Lower leg skin (tissue), 4 donors: Measurements from ENCODE around the gene PPP2R5C. TPM values are rescaled to one million over a fixed set of nuclear protein-coding genes. Genes with fewer than 3 reads are reported as not detected.

Source experiments
- DNase-seq, 2 donors: peaks; one replicate each; pipeline ENCODE4 v3.0.0-alpha.2; 2019; ENCODE audit warnings: low spot score in 2 of 2
- H3K4me3 ChIP-seq: fragments of 200-600 bp; sonication (generic); 2 replicates; pipeline ENCODE4 v1.5.1; 2017; ENCODE audit warnings: mild to moderate bottlenecking, low read depth; ENCODE audit not compliant: poor library complexity, severe bottlenecking
- POLR2A ChIP-seq, 2 donors: fragments of 450-650 bp; IDR thresholded peaks; one replicate each; pipeline ENCODE4 v1.6.1; 2016 to 2017; ENCODE audit warnings: antibody characterized with exemption in 2 of 2, mild to moderate bottlenecking in 1 of 2, moderate library complexity in 1 of 2
- WGBS, 2 donors: methylation state at CpG; one replicate each; pipeline ENCODE4 v1.1.5; 2018; 5-methylcytosine and 5-hydroxymethylcytosine counted together
- intact Hi-C: fragments of 100-400 bp; cut with DNase I; formaldehyde crosslinking; loops from one replicate; pipeline ENCODE4 v1.15.0; 2023; ENCODE audit warnings: low total_unique reads
- total RNA-seq, 4 donors: library from RNA; depleted of rRNA; stranded (reverse); fragments of >200 nt; gene quantifications; one replicate each; pipeline ENCODE4 v1.1.0, GENCODE V29; 2016
- TF ChIP-seq, protein P1 (sequence below), 3 donors: fragments of 450-650 bp; IDR thresholded peaks; one replicate each; pipeline ENCODE4 v1.5.1; 2016; ENCODE audit warnings: antibody characterized with exemption in 3 of 3, mild to moderate bottlenecking in 3 of 3, moderate library complexity in 2 of 3

The PPP2R5C gene
- total RNA-seq, 4 donors from 2014 or later, result 74.6 to 89.9 (median 80.3) TPM

DNA sequence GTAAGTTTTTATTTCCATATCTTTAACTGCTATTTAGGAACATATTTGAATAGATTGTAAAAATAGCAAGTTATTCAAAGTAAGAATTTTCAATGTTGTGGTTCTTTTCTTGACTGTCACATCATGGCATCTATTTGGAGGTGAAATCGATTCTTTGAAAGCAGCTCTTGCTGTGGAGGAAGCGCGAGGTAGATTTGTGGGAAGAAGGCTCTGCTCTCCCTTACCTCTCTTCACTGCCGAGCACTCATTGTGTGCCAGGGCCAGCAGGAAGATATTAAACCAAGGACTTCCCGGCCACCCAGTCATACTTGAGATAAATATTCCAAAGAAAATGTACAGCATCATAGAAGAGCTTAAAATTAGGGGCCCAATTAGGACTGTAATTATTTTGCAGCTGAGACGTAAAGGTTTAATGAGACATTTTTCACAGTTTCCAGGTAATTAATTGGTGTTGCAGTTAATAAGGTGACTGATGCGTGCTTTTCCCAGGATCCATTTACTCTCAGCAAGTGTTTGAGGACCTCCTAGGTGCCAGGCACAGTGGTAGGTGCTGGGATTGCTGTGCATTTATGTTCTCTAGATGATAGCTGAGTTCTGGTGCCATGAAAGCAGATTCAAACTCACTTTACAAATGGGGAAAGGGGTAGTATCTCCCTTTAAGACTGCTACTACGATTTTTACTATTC, 113.7 kb downstream of the PPP2R5C start:
- intact Hi-C loops, result no loop called here
- 78 to 84% methylated on average over 8 of the region's 8 CpGs for WGBS, 2 donors

DNA sequence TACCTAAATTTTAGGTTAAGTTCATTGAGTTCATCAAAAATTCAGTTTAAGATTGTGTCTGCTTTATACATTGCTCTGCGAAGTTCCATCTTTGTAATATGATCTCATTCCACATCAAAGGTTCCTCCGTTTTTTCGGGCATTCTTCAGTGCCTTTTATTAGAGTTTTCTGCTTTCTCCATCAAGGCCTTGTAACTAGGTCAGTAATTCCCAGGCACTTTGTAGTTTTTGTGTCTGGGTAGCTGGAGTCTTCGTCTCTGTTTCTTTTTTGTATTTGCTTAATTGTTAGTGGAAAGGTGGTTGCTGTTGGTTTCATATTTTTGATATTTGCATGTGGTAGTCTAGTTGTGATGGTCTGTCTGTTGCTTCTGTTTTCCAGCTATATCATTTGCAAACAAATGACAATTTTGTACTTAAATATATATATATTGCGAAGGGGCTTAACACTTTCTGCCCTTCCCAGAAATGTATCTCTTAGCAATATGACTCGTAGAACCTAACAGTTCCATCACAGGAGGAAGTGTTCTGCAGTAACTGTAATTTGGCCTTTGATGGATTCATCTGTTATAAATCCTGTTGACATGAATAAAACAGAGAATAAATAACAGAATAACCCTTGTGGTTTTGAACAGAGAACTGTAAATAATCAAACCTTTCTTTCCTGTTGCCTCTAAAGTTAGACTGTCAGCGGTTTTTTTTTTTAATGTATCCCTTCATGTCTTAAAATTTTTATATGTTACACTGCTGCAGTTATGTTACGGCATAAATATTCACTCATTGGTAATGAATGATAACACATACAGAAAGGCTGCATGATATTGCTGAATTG, 114.4 kb downstream of the PPP2R5C start:
- no peak overlapping the region for H3K4me3 ChIP-seq
- TF ChIP-seq, protein P1, sequence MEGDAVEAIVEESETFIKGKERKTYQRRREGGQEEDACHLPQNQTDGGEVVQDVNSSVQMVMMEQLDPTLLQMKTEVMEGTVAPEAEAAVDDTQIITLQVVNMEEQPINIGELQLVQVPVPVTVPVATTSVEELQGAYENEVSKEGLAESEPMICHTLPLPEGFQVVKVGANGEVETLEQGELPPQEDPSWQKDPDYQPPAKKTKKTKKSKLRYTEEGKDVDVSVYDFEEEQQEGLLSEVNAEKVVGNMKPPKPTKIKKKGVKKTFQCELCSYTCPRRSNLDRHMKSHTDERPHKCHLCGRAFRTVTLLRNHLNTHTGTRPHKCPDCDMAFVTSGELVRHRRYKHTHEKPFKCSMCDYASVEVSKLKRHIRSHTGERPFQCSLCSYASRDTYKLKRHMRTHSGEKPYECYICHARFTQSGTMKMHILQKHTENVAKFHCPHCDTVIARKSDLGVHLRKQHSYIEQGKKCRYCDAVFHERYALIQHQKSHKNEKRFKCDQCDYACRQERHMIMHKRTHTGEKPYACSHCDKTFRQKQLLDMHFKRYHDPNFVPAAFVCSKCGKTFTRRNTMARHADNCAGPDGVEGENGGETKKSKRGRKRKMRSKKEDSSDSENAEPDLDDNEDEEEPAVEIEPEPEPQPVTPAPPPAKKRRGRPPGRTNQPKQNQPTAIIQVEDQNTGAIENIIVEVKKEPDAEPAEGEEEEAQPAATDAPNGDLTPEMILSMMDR (IDR thresholded peaks at IDR 0.05), result no peak
- no peak for TF ChIP-seq POLR2A (IDR thresholded peaks at IDR 0.05)
- 52 to 55% methylated on average over 8 of the region's 8 CpGs for WGBS, 2 donors
- intact Hi-C loops, result no loop called here
- DNase-seq, result no peak

More for the DNA sequence above, 113.7 kb downstream of the PPP2R5C start:
- no peak for DNase-seq
- no peak for TF ChIP-seq POLR2A (IDR thresholded peaks at IDR 0.05)
- TF ChIP-seq, protein P1 (IDR thresholded peaks at IDR 0.05), result no peak
- H3K4me3 ChIP-seq, result no peak overlapping the region

DNA sequence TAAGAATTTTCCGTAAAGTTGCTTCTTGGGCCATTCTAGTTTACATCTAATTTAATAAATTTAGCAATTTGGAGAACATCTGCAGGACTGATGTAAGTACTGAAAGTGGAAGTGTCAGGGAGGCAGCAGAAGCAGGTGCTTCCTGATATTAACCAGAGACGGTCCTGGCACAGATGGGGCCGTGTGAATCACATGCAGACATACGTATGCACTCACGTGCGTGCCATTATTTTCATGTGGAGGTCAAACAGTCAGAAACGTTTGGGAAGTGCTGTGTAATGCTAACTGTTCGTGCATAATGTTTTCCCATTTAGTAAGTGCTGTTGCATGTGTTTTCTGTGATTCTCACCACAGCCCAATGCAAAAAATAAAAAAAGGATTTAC, 115.0 kb downstream of the PPP2R5C start:
- DNase-seq, result peak; percentile 83 to 92
- 42 to 52% methylated on average over 8 of the region's 8 CpGs for WGBS, 2 donors
- TF ChIP-seq, protein P1 (IDR thresholded peaks at IDR 0.05), result no peak
- TF ChIP-seq POLR2A (IDR thresholded peaks at IDR 0.05), result no peak
- no peak overlapping the region for H3K4me3 ChIP-seq
- intact Hi-C loops, result no loop called here

DNA sequence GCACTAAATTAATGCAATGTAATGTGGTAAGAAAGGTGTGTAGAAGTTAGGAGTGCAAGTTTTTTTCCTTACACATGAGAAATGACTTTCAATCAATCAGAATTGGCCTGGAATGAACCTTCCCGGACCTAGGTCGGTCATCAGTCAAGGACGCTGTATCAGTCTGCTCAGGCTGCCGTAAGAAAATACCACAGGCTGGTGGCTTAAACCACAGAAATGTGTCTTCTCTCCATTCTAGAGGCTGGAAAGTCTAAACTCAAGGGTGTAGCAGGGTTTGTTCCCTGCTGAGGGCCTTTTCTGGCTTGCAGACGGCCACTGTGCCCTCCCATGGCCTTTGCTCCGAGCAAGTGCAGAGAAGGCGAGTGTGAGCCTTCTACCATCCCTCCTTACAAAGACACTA, 116.3 kb downstream of the PPP2R5C start:
- DNase-seq, result no peak
- intact Hi-C loops, result no loop called here
- 85 to 91% methylated on average over 7 of the region's 7 CpGs for WGBS, 2 donors
- TF ChIP-seq, protein P1 (IDR thresholded peaks at IDR 0.05), result no peak
- no peak for TF ChIP-seq POLR2A (IDR thresholded peaks at IDR 0.05)
- no peak overlapping the region for H3K4me3 ChIP-seq

DNA sequence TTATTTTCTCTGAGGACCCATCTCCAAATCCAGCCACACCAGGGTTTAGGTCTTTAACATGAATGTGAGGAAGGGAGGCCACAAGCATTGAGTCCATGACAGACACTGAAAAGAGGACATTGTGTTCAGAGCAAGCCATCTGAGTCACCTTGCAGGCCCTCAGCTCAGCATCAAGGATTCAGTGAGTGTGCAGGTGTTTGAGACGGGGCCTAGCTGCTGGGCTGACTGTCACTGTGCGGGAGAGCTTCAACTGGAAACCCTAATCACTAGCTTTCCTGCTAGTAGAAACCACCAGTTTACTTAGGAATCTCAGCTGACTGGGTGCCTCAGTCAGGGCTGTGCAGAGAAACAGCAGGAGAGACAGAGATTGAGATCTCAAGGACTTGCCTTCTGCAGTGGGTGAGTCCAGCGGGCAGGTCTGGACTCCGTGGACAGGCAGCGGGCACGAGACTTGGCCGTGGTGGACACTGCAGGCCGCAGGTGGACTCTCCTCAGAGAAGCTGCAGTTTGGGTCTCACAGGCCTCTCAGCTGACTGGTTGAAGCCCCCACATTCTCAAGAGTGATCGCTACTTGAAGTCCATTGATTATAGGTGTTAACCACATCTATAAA, 116.8 kb downstream of the PPP2R5C start:
- 87 to 98% methylated on average over 9 of the region's 9 CpGs for WGBS, 2 donors
- no peak overlapping the region for H3K4me3 ChIP-seq
- intact Hi-C loops, result no loop called here
- DNase-seq, result no peak
- TF ChIP-seq, protein P1 (IDR thresholded peaks at IDR 0.05), result no peak
- no peak for TF ChIP-seq POLR2A (IDR thresholded peaks at IDR 0.05)
